H1 (cell line): ENCODE measurements around the gene PTTG1IP. TPM values are rescaled to one million over a fixed set of nuclear protein-coding genes. Genes with fewer than 3 reads are reported as not detected.
A peak's percentile ranks its signal among the peaks of the same experiment; 100 is the strongest.

Experiments used
- ASH2L ChIP-seq: fragments of 200-600, 300-600 bp; sonication (generic); IDR thresholded peaks from one replicate; pipeline ENCODE4 v1.7.1; 2017; ENCODE audit warnings: low read length
- HDAC6 ChIP-seq: IDR thresholded peaks from one replicate; pipeline ENCODE4 v1.7.1; 2012; ENCODE audit warnings: low read depth, mild to moderate bottlenecking, inconsistent platforms, low read length, moderate library complexity
- SIN3A ChIP-seq, 2 experiments: IDR thresholded peaks in 1 of 2; conservative IDR thresholded peaks in 1 of 2; 2 replicates each; pipeline ENCODE4 v1.6.1; 2011 to 2012; ENCODE audit warnings: low read length in 2 of 2, improper control_type of control experiment in 1 of 2, low read depth in 1 of 2, mild to moderate bottlenecking in 1 of 2
- SIX5 ChIP-seq: IDR thresholded peaks from 2 replicates; pipeline ENCODE4 v1.6.1; 2011; ENCODE audit warnings: mild to moderate bottlenecking, low read depth, low read length
- SP1 ChIP-seq: IDR thresholded peaks from 2 replicates; pipeline ENCODE4 v1.6.1; 2011; ENCODE audit warnings: low read depth, low read length
- SRF ChIP-seq: IDR thresholded peaks from 2 replicates; pipeline ENCODE4 v1.6.1; 2011; ENCODE audit warnings: mild to moderate bottlenecking, low read depth, low read length, moderate library complexity
- TEAD4 ChIP-seq: IDR thresholded peaks from 2 replicates; pipeline ENCODE4 v1.6.1; 2012; ENCODE audit warnings: low read depth, low read length, inconsistent platforms, mixed read lengths
- polyA plus RNA-seq, 7 experiments: library from polyadenylated mRNA; depleted of rRNA in 3 of 7; stranded (reverse) in 5 of 7; unstranded in 2 of 7; fragments of >200 nt in 5 of 7; fragments of 200-250 nt in 2 of 7; gene quantifications; 1 replicate in 5 of 7; 2 replicates in 1 of 7; 4 replicates in 1 of 7; pipeline versions ENCODE4 v1.2.1 to v1.2.3, GENCODE V29; 2011 to 2013; ENCODE audit warnings: missing spikeins in 2 of 7, mixed read lengths in 2 of 7
- total RNA-seq: library from RNA; stranded (reverse); fragmentation: NEBNext Ultra II Directional; extraction: Animal tissue kit (Norgen Biotek cat#: 25700); gene quantifications from 2 replicates; pipeline ENCODE4 v1.2.1, GENCODE V29; 2021
- TF ChIP-seq, protein P1 (sequence below): IDR thresholded peaks from 2 replicates; pipeline ENCODE4 v1.6.1; 2011; ENCODE audit warnings: low read length, improper control_type of control experiment

The PTTG1IP gene
- total and polyA plus RNA-seq, 2 of the 8 experiments (the other 6 are each of a cell fraction or from before 2014, with no cell fraction given) = 90.8 to 130 TPM

DNA sequence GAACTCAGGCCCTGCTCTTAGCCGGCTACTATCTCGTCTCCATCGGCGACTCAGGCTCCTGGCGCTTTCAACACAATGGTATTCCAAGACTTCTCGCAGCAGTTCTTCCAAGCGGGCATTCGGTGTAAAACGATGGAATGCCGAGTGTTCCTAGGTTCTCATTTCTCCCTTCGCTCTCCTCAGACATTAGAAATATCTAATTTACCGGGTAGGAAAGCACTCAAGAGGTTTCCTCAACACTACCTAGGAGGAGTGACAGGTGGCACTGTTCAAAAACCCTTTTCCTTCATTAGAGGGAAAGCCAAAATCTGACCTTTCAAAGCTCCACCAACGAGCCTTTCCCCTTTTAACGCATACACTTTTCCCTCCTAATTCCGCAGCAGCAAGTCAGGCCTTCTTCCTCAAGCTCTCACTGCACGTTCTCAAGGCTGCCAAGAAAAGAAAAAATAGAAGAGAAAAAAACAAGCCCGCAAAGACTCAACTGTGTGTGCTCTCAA is 72.5 kb downstream of the PTTG1IP start (continued):
- TF ChIP-seq TEAD4 (no peak), SP1 (no peak), ASH2L (no peak), SIN3A (conservative IDR thresholded peaks at IDR 0.05 in 1 of 2, IDR thresholded peaks at IDR 0.05 in 1 of 2; ENCODE audit: low read depth in 1 of 2, low read length in 2 of 2) (0 out of 4 replicates have a peak, but pooled peaks of 1 of the 2 experiments have one; percentile 41), HDAC6 (no peak), SIX5 (no peak), SRF (no peak)
- TF ChIP-seq, protein P1, sequence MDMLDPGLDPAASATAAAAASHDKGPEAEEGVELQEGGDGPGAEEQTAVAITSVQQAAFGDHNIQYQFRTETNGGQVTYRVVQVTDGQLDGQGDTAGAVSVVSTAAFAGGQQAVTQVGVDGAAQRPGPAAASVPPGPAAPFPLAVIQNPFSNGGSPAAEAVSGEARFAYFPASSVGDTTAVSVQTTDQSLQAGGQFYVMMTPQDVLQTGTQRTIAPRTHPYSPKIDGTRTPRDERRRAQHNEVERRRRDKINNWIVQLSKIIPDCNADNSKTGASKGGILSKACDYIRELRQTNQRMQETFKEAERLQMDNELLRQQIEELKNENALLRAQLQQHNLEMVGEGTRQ = no peak
